ENCODE data around the gene FAM180A. TPM values are rescaled to one million over a fixed set of nuclear protein-coding genes. Genes with fewer than 3 reads are reported as not detected.
"Not testable (repeated sequence)": the region's sequence is repeated elsewhere in the genome, so short reads cannot be mapped to it uniquely, and the experiment has no call there.

The FAM180A gene
- total RNA-seq, 1 donor from 2014 or later, result not detected

DNA sequence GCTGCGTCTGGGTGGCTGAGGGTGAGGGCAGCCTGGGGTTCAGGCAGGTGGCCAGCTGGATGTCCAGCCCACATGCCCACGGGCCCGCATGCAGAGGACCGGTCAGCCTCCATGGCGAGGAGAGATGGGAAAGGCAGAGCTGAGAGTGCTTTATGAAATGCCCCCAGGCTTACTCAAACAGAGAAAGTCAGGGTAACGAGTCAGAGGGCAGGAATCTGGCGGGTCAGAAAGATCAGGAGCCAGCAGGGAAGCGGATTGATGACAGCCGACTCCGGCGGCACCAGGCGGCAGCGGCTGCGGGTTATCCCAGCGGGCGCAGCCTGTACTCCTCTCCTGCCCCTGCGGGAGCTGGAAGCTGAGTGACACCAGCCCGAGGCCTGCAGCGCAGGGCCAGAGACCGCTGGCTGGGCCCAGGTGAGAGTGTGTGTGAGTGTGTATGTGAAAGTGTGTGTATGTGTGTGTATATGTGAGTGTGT is 34.0 kb downstream of the FAM180A start:
- DNase-seq (ENCODE audit: low read depth in 2 of 2), result peak in 1 of 2 donors; percentile 13

DNA sequence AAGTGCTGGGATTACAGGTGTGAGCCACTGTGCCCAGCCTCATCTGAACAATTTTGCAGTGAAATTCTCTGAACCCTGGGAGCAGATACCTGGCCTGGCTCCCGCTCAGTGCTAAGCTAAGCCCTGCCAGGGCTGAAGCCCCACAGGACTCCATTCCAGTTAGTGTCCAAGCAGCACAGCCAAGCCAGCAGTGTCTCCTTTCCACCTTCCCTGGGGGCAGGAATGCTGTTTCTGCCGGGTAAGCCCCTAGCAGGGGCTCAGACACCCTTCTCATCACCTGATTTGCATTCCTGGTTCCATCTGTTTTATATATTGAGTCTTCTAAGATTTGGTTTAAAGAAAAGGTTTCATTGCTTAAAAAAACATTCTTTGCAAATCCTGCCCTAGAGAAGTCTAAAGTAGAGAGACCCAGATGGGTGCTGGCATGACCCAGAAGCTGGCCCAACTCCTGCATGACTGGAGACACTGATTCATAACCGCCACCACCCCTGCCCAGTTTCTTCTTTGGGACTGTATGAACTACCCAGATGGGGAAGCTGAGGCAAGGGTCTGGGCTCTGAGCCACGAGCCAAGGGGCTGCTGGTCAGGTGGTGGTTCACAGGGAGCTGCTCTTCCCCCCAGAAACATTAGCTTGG is 34.7 kb downstream of the FAM180A start:
- DNase-seq (ENCODE audit: low read depth in 2 of 2), result no peak

DNA sequence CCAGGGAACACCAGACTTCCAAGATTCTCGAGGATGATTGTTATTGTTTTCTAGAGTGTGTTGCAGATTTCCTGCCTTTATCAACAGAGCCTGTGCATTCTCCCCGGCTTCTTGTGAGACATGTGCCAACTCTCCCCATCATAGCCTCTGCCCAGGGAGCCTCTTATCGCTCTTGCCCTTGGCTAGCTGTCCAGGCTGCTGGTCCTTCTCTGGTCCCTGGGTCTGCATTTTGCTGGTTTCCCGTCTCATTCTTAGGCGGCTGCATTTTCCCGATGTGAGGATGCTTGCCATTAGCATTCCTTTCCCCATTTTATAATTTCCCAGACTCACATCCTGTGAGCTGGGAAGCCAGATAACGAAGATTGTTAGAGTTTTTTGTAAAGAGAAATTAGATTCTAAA is 35.8 kb downstream of the FAM180A start:
- peak in 1 of 2 donors; percentile 63 for DNase-seq (ENCODE audit: low read depth in 2 of 2)

DNA sequence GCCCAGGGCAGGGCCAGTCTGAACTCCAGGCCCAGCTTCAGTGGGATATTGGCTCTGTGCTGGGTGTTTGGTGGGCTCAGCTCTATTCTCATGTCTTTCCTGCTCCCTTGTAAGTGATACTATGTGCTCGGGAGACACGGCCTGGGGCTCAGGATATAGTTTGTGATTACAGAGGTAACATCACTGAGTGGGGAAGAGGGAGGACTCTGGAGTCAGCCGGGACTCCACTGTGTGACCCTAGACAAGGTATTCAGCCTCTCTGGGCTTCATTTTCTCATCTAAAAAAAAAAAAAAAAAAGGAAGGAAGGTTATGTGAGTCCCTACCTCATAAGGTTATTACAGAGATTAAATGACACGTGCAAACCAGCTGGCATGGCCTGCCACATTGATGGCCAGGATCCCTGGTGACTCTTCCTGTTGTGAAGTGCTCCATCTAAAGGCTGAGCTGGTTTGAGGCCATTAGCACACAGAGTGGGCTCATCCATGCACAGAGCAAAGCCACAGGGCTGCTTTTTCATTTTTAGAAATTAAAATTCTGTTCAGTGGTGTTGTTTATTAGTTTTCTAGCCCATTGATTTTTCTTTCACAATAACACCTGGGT is 36.3 kb downstream of the FAM180A start:
- DNase-seq (ENCODE audit: low read depth in 2 of 2), result peak; percentile 12 to 49

DNA sequence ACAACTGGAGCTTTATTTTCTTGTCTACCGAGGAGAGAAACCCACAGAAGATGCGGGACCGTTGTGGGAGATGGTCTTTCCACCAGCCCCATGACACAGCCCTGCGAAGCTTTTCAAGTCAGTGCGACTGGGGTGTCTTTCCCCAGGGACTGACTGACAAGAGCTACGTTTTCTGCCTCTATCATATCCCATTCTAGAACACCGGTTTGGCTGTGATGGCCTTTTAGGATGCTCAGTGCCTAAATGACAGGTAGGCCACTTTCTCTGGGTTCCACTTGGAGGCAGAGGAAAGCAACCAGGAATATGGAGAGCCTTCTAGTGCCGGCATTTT is 37.5 kb downstream of the FAM180A start:
- DNase-seq (ENCODE audit: low read depth in 2 of 2), result no peak

DNA sequence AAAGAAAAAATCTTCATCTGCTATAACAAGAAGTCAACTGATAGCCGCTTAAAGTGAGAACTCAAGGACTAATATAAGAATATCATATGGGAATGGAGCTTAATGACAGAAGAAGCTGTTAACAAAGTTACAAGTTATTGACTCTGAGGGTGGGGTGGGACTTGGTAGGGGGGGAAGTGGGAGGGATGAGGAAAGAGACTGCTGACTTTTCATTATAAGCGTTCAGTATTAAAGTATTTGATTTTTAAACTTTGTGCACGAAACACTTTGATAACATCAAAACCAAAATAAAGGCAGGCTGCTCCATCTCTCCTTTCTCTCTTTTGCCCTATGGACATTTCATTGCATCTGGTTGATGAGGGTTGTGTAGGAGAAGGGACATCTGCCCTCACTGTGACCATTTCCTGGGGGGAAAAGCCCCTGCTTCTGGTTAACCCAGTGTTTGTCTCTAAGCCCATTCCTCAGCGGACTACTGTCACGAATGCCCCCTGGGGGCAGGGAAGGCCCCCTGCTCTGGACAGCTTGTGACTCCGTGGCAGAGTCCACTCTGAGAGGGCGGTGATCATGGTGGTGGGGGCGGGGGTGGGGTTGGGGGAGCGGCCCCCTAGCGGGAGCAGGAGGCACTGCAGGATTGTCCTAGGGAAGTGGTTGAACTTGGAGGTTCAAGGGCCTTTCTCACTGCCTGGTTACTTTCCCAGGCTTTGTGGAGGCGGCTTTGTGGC is 38.0 kb downstream of the FAM180A start:
- no peak for DNase-seq (ENCODE audit: low read depth in 2 of 2)

DNA sequence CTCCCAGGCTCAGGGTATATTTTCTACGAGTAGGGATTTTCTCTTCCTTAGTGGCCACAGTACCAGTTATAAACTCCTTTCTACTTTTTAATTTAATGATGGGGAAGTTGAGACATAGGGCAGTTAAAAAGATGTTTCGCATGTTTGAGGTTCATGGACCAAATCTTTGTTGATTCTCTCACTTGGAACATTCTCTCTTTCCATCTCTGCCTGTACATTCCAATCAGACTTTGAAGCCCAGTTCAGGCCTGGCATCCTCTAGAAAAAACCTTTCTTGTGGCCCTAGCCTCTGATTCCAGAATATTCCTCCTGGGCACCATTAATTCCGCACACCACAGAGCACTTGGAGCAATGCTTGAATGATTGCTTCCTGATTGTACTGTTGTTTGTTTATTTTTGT is 39.1 kb downstream of the FAM180A start:
- DNase-seq (ENCODE audit: low read depth in 2 of 2), result no peak

DNA sequence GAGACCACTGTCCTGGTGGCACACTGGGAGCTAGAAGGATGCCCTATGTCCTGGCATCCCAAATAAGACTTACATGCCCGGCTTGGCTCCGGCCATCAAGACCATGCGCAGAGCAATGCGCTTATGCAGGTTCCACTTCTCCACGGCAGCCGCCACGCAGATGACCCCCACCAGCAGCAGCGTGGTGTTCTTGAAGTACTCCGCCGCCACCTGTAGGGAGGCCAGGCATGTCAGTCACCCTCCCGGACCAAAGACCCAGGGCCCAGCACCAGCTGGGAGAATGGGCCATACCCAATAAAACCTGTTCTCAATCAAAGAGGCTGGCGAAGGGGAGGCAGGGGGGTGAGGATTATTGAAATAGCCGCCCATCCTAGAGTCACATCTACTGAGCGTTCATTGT is 40.6 kb downstream of the FAM180A start:
- DNase-seq (ENCODE audit: low read depth in 2 of 2), result no peak

DNA sequence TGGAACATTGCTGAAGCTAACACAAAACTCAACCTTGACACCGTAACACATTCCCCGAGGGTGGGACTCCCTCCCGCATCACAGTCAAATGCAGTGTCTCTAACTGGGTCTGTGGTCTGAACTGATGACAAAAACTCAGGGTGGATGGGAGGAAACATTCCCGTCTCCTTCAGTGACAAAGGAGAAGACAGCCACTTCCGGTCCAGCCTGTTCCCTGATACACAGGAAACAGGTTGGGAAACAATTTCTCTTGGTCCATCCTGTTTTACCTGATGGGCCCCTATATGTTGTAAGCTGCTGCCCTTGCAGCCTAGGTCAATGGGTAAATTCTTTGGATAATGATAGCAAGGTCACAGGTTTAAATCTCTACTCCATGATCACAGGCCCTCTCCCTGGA is 41.0 kb downstream of the FAM180A start:
- peak in 1 of 2 donors; percentile 23 for DNase-seq (ENCODE audit: low read depth in 2 of 2)

DNA sequence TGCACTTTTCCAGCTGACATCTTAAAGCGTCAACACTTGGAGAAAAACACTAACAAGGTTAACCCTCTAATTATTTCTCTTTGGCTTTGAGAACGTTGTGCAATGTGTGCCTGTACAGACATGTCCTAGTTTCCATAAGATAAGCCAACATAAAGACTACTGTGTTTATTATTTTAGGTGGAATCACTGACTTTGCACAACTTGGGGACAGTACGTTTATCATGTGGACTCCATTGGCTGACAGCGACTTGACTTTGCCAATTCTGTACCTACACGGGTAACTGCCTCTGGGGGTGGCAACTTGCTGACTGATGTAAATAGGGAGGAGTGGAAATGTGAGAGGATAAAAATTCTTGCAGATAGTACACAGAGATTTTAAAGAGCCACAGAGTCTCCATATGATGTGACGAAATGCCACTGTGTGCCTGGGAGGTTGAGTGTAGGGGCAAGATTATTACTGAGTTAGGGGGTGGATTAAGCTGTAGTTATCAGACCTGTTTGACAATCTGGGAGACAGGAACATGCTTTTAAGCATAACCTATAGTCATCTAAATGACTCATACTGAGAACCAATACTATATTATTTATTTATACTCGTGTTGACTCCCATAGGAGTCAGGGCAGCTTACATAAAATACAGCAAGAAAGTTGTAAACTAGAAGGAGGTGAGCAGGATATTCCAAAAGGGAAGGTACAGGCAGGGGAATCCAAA is 41.6 kb downstream of the FAM180A start:
- DNase-seq (ENCODE audit: low read depth in 2 of 2), result no peak

DNA sequence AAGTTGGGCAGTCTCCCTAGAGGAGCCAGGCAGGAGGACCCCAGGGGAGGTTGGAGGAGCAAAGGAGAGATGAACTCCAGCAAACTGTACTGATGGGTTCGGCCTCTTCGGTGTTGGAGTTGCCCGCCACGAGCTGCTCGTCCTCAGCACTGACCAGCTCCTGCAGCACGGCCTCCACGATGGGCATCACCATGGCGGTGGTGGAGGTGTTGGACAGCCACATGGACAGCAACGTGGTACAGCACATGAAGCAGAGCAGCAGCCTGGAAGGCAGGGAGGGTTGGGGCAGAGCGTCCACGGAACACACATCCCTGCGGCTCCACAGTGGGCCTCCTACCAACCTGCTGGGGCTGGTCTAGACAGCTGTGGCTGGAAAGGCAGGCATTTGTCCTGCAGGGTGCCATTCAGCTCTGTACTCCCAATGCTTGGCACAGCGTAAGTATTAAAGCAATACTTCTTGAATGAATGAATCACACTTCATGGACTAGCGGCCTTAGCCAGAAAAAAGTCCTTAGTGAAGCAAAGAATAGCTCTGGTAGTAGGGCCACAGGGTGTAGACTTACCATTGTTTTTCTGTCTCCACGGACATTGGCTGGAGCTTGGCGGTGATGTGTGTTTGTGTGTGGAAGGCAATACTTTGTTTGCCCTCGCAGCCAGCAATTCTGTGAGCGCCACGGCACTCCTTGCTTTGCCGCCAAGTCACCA is 42.4 kb downstream of the FAM180A start:
- DNase-seq (ENCODE audit: low read depth in 2 of 2), result no peak

DNA sequence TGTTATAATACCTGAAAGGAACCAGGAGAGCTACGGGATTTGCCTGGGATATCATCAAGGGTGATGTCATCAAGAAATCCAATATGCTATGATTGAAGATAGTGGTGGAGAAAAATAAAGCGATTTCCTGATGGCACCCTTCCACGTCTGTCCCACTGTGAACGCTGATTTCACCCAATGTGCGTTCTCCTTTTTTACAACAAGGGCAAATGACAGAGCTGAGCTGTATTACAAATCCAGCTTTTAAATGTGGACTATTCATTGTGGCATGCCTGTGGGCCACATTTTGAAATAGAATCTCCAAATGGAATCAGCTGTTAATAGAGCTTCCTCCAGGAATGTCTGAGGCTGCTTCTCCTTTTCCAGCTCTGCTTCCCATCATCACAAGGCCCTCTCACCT is 43.9 kb downstream of the FAM180A start:
- DNase-seq (ENCODE audit: low read depth in 2 of 2), result no peak

DNA sequence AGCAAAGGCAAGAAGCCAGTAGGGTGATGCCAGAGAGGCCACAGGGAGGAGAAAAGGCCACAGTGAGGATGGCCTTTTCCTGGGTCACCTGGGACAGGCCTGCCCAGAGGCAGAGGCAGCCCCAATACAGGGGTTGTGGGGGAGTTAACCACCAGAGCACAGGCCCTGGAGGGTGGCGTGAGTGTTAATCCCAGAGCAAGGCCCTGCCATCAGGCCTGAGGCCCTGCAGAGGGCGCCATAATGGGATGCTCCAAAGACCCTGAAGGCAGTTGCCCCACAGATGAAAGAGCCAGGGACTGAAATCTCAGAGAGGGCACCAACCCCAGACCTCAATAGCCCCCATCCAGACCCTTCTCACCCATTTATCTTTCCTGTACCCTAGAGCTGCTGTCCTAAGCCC is 44.5 kb downstream of the FAM180A start:
- DNase-seq (ENCODE audit: low read depth in 2 of 2), result no peak

DNA sequence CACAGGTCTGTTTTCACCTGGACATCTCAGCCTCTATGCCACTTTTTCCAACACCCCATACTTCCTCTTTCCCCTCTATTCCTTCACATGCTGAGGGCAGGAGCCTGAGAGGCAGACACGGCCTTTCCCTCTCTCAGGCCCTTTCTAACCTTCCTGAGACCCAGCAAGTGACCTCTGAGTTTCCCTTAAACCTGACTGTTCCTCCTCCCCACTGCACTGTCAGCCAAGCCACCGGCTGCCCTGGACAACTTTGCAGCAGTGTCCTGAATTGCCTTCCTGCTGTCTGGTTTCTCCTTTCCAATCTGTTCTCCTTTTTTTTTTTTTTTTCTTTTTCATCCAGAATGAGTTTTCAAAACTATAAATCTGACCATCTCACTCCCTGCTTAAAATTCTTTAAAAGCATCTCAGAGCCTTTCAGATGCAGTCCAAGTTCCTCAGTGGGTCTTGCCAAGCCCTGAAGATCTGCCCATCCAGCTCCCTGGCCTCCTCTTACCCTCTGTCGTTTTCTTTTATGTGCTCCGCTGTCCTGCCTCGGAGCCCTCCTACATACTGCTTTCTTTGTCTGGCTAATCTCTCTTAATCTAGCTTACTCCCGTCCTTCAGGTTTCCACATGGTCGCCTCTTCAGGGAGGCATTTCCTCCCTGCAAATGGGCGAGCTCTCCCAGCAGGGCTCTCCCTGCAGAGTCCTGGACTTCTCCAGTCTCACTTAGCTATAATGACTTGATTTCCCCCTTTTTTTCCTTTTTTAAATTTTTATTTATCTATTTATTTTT is 51.1 kb downstream of the FAM180A start:
- no peak for DNase-seq (ENCODE audit: low read depth in 2 of 2)

DNA sequence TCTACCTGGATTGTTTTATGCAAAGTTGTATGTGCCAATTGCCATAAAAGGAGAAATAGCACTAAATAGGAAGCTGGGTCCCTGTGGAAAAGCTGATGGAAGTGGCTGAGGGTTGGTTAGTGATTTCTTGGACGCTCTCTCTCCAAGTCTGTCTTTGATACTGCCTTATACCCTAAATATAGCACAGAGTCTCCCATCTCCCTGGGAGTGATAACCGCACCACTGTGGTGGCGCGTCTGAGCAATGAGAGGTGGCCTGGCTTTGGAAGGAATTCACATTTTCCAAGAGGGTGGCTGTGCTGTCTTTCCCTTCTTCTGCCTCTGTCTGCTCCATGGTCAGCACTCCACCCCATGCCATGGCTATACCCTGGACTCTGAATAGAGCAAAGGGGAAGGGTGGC is 55.1 kb downstream of the FAM180A start:
- no peak for DNase-seq (ENCODE audit: low read depth in 2 of 2)

DNA sequence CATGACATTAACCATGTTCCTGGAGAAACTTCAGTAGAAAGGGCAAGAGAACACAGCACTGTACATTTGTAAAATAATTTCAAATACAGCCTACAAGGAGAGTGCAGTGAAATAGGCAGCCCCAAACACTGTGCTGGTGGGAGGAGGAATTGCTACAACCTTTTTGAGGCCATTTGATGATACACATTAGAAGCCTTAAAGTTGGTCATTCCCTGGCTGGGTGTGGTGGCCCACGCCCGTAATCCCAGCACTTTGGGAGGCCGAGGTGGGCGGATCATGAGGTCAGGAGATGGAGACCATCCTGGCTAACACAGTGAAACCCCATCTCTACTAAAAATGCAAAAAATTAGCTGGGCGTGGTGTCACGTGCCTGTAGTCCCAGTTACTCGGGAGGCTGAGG is 56.0 kb downstream of the FAM180A start:
- DNase-seq (ENCODE audit: low read depth in 2 of 2), result not testable (repeated sequence)

DNA sequence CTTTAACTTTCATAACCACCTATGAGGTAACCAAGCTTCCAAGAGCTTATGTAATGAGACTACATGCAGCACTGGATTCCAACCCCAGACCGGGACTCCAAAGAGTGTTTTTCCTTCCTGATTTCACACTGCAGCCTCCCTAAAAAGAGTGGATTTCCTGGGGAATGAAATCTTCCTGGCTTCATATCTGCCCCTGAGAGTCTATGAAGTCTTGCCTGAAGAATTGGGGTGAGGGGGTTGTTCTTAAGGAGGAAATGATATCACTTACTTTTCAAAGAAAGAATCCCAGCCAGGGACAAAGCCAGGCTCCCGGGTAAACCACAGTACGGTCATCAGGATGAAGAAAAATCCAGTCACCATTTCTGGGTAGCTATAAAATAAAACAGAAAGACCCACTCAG is 56.6 kb downstream of the FAM180A start:
- DNase-seq (ENCODE audit: low read depth in 2 of 2), result peak in 1 of 2 donors; percentile 31

DNA sequence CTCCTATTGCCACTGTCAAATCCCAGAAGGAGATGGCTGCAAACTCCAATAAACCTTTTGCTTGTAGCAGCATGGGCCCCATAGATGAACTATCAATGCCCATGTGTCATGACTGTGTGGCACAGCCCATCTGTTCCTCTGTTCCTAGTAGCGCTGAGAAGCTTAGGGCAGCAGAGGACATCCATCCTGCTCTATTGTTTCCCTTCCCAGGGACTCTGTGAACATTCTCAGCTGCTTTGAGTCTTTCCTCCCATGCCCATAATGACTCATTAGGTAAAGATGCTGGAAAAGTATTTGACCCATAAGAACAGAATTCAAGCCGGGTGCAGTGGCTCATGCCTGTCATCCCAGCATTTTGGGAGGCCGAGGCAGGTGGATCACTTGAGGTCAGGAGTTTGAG is 58.0 kb downstream of the FAM180A start:
- DNase-seq (ENCODE audit: low read depth in 2 of 2), result peak in 1 of 2 donors; percentile 58

DNA sequence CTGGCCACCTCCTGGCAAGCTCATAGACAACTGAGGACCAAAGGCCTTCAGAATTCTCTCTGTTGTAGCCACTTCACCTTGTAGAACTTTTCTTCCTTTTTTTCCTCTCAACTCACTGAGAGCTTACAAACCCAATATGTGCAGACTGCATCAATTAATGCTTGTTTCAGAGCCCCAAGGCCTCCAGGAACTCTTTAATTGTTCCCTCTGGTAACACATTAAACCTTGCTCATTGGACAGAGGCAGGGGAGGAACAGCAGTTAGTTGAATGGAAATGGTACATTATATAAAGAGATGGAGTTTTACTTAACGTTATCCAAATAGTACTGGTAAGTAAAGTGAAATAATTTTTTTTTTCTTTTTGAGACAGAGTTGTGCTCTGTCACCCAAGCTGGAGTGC is 61.1 kb downstream of the FAM180A start:
- DNase-seq (ENCODE audit: low read depth in 2 of 2), result no peak

DNA sequence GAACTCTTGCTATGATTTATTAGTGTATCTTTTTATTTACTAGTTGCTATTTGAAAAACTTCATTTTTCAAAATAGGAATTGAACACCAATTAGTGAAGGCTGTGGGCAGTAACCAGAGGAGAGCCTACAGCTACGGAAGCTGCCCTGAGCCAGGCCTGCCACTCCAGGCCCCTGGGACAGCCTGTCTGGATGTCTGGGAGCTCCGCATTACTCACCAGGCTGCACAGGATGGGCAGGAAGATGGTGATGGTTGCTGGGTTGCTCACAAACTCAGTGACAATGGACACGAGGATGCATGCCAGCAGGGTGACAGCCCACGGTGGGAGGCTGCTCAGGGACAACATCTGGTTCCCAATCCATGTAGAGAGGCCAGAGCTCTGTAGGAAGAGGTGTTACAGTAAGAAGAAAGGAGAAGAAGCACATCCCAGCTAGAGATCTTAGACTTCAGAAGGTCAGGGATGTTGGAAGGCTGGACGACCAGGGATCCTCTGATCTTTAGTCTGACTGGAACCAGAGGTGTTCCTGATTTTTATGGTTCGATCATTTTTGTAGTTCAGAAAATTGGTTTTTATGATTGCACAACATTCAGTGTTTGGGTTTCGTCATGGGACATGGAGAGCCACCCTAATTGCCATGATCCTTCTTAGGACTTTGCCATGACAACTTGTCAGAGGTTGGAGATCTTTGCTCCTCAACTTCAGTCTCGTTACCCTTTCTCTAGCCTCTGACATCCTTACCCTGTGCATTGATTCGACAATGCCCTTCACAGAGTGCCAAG is 63.1 kb downstream of the FAM180A start:
- DNase-seq (ENCODE audit: low read depth in 2 of 2), result peak; percentile 31 to 82

Data from dermis microvascular lymphatic vessel endothelial cell (primary cell).